OCI-LY3 (cell line): ENCODE results near the gene SMCO3.

Experiments
- H2AFZ ChIP-seq: fragments of 200-600, 300-600 bp; shearing (Covaris generic); 2 replicates; pipeline ENCODE4 v1.6.0; 2014; ENCODE audit warnings: antibody characterized with exemption, low read depth, low read length
- H3K27ac ChIP-seq: fragments of 200-600, 300-600 bp; sonication (generic); 2 replicates; pipeline ENCODE4 v1.5.1; 2014; ENCODE audit warnings: mild to moderate bottlenecking, low read length, moderate library complexity, mixed read lengths
- H3K27me3 ChIP-seq: fragments of 200-600, 300-600 bp; sonication (generic); 2 replicates; pipeline ENCODE4 v1.6.1; 2014; ENCODE audit warnings: low read depth, low read length, mixed read lengths
- H3K36me3 ChIP-seq: fragments of 200-600, 300-600 bp; sonication (generic); replicated peaks from 2 replicates; pipeline ENCODE3; 2014; ENCODE audit warnings: low read depth, low read length, mixed read lengths
- H3K4me1 ChIP-seq: fragments of 300-600, 200-600 bp; sonication (generic); 2 replicates; pipeline ENCODE4 v1.6.1; 2014; ENCODE audit warnings: low read length, mixed read lengths
- H3K4me2 ChIP-seq: fragments of 200-600, 300-600 bp; sonication (generic); 2 replicates; pipeline ENCODE4 v1.6.1; 2014; ENCODE audit warnings: low read length, mixed read lengths
- H3K4me3 ChIP-seq: fragments of 300-600, 200-600 bp; sonication (generic); 2 replicates; pipeline ENCODE4 v1.5.1; 2014; ENCODE audit warnings: antibody characterized with exemption, mild to moderate bottlenecking, low read length, moderate library complexity
- H3K79me2 ChIP-seq: fragments of 300-600, 200-600 bp; shearing (Covaris generic); 2 replicates; pipeline ENCODE4 v1.6.1; 2014; ENCODE audit warnings: mild to moderate bottlenecking, low read length, mixed read lengths
- H3K9ac ChIP-seq: fragments of 300-600, 200-600 bp; shearing (Covaris generic); 2 replicates; pipeline ENCODE4 v1.6.0; 2014; ENCODE audit warnings: mild to moderate bottlenecking, low read length, moderate library complexity
- H3K9me3 ChIP-seq: fragments of 200-600, 300-600 bp; shearing (Covaris generic); 2 replicates; pipeline ENCODE4 v1.6.1; 2014; ENCODE audit warnings: low read length, mixed read lengths; ENCODE audit not compliant: insufficient read depth
- H4K20me1 ChIP-seq: fragments of 200-600, 300-600 bp; sonication (generic); 2 replicates; pipeline ENCODE4 v1.6.1; 2016; ENCODE audit warnings: low read length, mixed read lengths; ENCODE audit not compliant: insufficient read depth
- CTCF ChIP-seq: fragments of 200-600, 300-600 bp; sonication (generic); IDR thresholded peaks from 2 replicates; pipeline ENCODE4 v1.5.1; 2014; ENCODE audit warnings: antibody characterized with exemption, low read length, low read depth
- EZH2phosphoT487 ChIP-seq: fragments of 200-600 bp; shearing (Covaris generic); IDR thresholded peaks from 2 replicates; pipeline ENCODE4 v1.6.1; 2018; ENCODE audit warnings: antibody characterized with exemption, mixed run types, low read depth

The SMCO3 gene

GRCh38 chr12:14846876-14847580 lies 33.0 kb upstream of the SMCO3 start:
- Histone ChIP-seq H2AFZ (no peak overlapping the region), H3K4me3 (no peak overlapping the region), H3K79me2 (no peaks in the 10 kb centered on the region), H3K4me2 (no peak overlapping the region), H3K27ac (no peak overlapping the region), H3K27me3 (no peaks in the 10 kb centered on the region), H3K4me1 (peaks cover 5% of the 10 kb centered on the region; the same call in 1 of the 2 replicates), H4K20me1 (no peaks in the 10 kb centered on the region), H3K9ac (no peak overlapping the region), H3K9me3 (no peaks in the 10 kb centered on the region), H3K36me3 (no peaks in the 10 kb centered on the region)
- TF ChIP-seq CTCF (no peak), EZH2phosphoT487 (no peak)

GRCh38 chr12:14846042-14846587 lies 32.1 kb upstream of the SMCO3 start:
- Histone ChIP-seq H3K36me3 (no peaks in the 10 kb centered on the region), H4K20me1 (no peaks in the 10 kb centered on the region), H3K9me3 (no peaks in the 10 kb centered on the region), H3K27ac (no peak overlapping the region), H3K4me1 (peaks cover 5% of the 10 kb centered on the region), H3K9ac (no peak overlapping the region), H3K27me3 (no peaks in the 10 kb centered on the region), H3K79me2 (no peaks in the 10 kb centered on the region), H3K4me3 (no peak overlapping the region), H3K4me2 (no peak overlapping the region), H2AFZ (no peak overlapping the region)
- no peak for TF ChIP-seq EZH2phosphoT487

- H3K4me3 ChIP-seq: no peak overlapping the region
- H2AFZ ChIP-seq: peak overlapping the region; percentile 49; the same call in 1 of the 2 replicates
- H3K36me3 ChIP-seq: no peaks in the 10 kb centered on the region
- H3K4me1 ChIP-seq: peaks cover 5% of the 10 kb centered on the region
- no peaks in the 10 kb centered on the region for H4K20me1 ChIP-seq
- no peak overlapping the region; the same call in 1 of the 2 replicates for H3K4me2 ChIP-seq
- no peaks in the 10 kb centered on the region for H3K79me2 ChIP-seq
- H3K9me3 ChIP-seq: no peaks in the 10 kb centered on the region
- peak; percentile 79 for TF ChIP-seq CTCF
- TF ChIP-seq EZH2phosphoT487: no peak
- H3K9ac ChIP-seq: no peak overlapping the region
- H3K27ac ChIP-seq: no peak overlapping the region
- no peaks in the 10 kb centered on the region for H3K27me3 ChIP-seq
Observed at GRCh38 chr12:14845350-14845750, 31.4 kb upstream of the SMCO3 start.

GRCh38 chr12:14844401-14844800 lies 30.4 kb upstream of the SMCO3 start:
- no peaks in the 10 kb centered on the region for H3K27me3 ChIP-seq
- H3K36me3 ChIP-seq: no peaks in the 10 kb centered on the region
- H4K20me1 ChIP-seq: no peaks in the 10 kb centered on the region
- H3K4me1 ChIP-seq: no peaks in the 10 kb centered on the region; the same call in 1 of the 2 replicates
- H2AFZ ChIP-seq: no peak overlapping the region
- no peak overlapping the region for H3K9ac ChIP-seq
- no peaks in the 10 kb centered on the region for H3K79me2 ChIP-seq
- H3K4me2 ChIP-seq: no peak overlapping the region
- TF ChIP-seq CTCF (no peak), EZH2phosphoT487 (no peak)
- no peak overlapping the region for H3K4me3 ChIP-seq
- H3K9me3 ChIP-seq: no peaks in the 10 kb centered on the region
- no peak overlapping the region for H3K27ac ChIP-seq
